Measurements from ENCODE around the gene LRRC4.

LRRC4 gene

GRCh38 chr7:128059143-128059988 is 28.1 kb upstream of the LRRC4 start:
- DNase-seq = no peak

GRCh38 chr7:128057909-128058308 is 26.7 kb upstream of the LRRC4 start:
- DNase-seq = no peak

- no peak for DNase-seq
Measured at GRCh38 chr7:128056901-128057300, 25.7 kb upstream of the LRRC4 start.

- DNase-seq = no peak
Measured at GRCh38 chr7:128055637-128056036, 24.4 kb upstream of the LRRC4 start.

GRCh38 chr7:128054511-128054910 is 23.3 kb upstream of the LRRC4 start:
- DNase-seq = no peak

- no peak for DNase-seq
Measured at GRCh38 chr7:128053991-128054390, 22.8 kb upstream of the LRRC4 start.

- DNase-seq = peak; percentile 23
Measured at GRCh38 chr7:128053023-128053422, 21.8 kb upstream of the LRRC4 start.

- no peak for DNase-seq
Measured at GRCh38 chr7:128052404-128052803, 21.2 kb upstream of the LRRC4 start.

GRCh38 chr7:128045766-128046165 is 14.5 kb upstream of the LRRC4 start:
- DNase-seq = no peak

GRCh38 chr7:128045158-128045557 is 13.9 kb upstream of the LRRC4 start:
- no peak for DNase-seq

- no peak for DNase-seq
Measured at GRCh38 chr7:128044064-128044463, 12.8 kb upstream of the LRRC4 start.

- DNase-seq = no peak
Measured at GRCh38 chr7:128042012-128042411, 10.8 kb upstream of the LRRC4 start.

GRCh38 chr7:128041203-128041602 is 10.0 kb upstream of the LRRC4 start:
- no peak for DNase-seq

- DNase-seq = no peak
Measured at GRCh38 chr7:128040205-128040604, 9.0 kb upstream of the LRRC4 start.

- no peak for DNase-seq
Measured at GRCh38 chr7:128039544-128039953, 8.3 kb upstream of the LRRC4 start.

- DNase-seq = no peak
Measured at GRCh38 chr7:128037880-128038619, 6.8 kb upstream of the LRRC4 start.

GRCh38 chr7:128037081-128037480 is 5.8 kb upstream of the LRRC4 start:
- DNase-seq = no peak

GRCh38 chr7:128036226-128036940 is 5.1 kb upstream of the LRRC4 start:
- DNase-seq = no peak

- DNase-seq = peak; percentile 31
Measured at GRCh38 chr7:128035712-128036111, 4.5 kb upstream of the LRRC4 start.

GRCh38 chr7:128034825-128035224 is 3.6 kb upstream of the LRRC4 start:
- no peak for DNase-seq

GRCh38 chr7:128033246-128033645 is 2.0 kb upstream of the LRRC4 start:
- no peak for DNase-seq

- DNase-seq = no peak
Measured at GRCh38 chr7:128032605-128033235, 1.5 kb upstream of the LRRC4 start.
